Raji (cell line): ENCODE measurements around the gene DTX3L.

Experiments
- POLR2A ChIP-seq: IDR thresholded peaks from 2 replicates; pipeline ENCODE4 v1.6.1; 2011; ENCODE audit warnings: low read depth, low read length, control low read depth; ENCODE audit not compliant: insufficient read depth

DTX3L gene

DNA sequence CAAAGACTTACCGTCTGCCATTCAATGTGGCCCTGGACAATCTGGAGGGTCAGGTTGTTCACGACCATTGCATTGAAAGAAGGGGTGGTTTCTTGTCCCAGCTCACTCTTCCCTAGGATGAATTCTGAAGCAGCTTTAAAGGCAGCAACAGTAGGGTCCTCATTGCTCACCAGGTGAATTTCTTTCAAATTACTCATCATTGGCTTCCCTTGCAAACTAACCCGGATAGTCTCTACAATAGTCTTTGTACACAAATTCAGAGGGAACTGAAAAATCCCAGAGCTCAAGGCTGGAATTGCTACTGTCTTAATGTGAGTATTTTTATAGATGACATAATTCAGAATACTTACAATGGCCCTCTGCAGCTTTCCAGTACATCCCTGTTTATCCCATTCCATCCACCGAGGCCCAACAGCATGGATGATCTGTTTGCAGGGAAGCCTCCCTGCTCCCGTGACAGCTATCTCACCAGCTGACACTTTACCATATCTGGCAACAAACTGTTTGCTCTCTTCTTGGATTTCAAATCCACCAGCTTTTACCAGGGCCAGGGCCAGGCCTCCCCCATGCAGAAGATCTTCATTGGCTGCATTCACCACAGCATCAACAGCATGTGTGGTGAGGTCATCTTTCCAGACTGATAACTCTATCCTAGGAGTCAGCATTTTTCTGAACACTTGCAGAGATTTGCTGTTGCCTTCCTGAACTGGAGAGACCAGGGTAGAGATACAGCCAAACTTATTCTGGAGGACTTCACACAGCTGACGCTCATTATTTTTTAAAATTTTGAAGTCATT lies 8.7 kb upstream of the DTX3L start:
- no peak for TF ChIP-seq POLR2A

DNA sequence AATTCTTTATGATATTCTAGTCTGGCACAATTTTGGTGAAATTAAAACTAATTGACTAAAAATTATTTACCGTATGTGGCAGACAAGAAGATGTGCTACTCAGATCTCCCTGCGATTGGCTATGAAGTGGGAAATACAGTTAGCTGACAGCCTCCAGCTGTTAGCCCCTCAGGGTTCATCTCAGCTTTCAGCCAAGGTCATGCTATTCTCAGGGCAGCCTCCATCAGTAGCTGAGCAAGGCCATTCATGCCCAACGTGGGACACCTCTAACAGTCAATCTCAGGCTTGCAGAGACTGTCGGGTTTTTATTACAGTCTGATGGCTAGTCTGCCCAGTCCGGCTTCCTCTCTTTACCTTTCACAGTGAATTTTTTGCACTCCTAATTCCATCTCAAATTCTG lies 6.8 kb upstream of the DTX3L start:
- no peak for TF ChIP-seq POLR2A

DNA sequence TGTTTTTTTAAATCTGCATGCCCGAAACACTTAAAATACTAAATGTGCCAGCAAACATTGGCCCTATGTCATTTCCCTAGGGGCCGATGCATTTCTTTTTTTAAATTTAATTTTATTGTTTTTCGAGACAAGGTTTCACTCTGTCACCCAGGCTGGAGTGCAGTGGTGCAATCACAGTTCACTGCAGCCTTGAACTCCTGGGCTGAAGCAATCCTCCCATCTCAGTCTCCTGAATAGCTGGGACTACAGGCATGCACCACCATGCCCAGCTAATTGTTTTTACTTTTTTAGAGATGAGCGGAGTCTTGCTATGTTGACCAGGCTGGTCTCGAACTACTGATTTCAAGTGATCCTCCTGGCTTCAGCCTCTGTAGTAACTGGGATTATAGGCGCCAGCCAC lies 5.5 kb upstream of the DTX3L start:
- no peak for TF ChIP-seq POLR2A

DNA sequence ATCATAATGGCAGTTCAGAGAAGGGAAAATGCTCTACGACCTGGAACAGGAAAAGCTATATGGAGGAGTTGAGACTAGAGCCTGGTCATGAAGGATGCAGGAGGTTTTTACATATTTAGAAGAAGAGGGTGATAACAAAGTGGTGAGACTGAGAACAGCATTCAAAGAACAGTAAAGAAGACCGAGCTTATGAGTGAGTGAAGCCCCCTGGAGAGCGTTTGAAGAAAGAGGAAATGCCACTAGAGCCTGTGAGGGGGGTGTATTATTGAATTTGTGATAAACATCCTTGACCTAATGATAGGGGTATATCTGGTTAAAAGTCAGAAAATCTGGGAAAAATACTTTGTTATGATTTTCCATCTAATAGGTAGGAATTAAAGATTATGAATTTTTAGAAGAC lies 4.2 kb upstream of the DTX3L start:
- TF ChIP-seq POLR2A = no peak

DNA sequence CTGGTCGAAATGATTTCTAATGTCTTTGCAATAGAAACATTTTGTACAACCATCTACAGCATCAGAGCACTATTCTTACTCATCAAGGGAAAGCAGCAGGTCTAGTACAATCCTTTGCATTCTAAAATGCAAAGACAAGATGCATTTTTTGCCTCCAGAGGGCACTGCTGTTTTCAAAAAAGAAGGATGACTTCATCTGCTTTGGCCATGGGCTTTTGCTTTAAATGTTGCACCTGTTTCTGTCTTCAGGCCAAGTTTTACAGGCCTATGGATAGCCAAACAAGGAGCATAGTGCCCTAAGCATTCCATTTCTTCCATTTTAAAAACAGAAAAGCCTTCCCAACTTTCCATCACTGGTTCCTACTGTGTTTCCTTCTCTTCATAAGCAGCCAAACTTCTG lies 3.5 kb upstream of the DTX3L start:
- TF ChIP-seq POLR2A = no peak

DNA sequence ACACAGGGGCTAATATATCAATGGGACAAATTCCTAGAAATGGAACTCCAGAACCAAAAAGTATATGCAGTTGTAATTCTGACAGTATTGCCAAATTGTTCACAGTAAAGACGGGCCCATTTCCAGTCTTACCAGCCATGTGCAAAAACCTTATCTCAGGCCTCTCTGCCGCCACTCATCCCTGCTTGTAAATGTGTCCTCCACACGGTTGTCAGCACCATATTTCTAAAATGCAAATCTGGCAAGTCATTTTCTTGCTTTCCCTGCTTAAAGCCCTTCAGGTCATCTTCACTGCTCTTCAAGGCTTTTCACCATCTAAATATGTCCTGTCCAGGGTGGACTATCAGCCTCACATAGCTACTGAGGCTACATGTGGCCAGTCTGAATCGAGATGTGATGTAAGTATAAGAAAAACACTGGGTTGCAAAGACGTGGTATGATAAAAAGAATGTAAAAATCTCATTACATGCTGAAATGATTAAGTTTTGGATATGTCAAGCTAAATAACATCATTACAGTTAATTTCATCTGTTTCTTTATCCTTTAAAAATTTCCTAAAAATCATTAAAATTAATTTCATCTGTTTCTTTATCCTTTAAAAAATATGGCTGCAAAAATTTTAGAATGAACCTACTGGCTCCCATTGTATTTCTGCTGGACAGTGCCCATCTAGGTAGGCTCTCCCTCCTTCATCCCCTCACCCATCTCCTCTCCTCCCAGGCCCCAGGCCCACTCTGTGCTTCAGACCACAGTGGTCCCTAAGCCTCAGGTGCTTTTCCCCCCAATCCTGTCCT lies 1.0 kb upstream of the DTX3L start:
- TF ChIP-seq POLR2A = no peak

DNA sequence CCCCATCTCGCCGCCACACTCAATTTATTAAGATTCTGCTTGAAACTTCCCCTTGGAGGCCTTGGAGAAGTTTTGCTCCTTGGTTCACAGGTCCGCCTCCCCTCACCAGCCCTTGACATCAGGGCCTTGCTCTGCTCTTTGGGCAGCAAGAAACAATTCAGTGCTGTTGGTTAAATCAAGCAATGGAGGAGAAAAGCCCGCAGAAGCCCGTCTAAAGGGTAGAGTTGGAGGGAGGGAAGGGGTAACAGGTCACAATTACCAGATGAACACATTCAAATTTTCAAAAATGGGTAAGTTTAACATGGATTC lies 467 bp upstream of the DTX3L start:
- no peak for TF ChIP-seq POLR2A

DNA sequence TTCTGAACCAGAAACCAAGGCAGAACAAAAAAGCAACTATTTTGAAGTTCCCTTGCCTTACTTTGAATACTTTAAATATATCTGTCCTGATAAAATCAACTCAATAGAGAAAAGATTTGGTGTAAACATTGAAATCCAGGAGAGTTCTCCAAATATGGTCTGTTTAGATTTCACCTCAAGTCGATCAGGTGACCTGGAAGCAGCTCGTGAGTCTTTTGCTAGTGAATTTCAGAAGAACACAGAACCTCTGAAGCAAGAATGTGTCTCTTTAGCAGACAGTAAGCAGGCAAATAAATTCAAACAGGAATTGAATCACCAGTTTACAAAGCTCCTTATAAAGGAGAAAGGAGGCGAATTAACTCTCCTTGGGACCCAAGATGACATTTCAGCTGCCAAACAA lies 4.6 kb downstream of the DTX3L start:
- TF ChIP-seq POLR2A = no peak

DNA sequence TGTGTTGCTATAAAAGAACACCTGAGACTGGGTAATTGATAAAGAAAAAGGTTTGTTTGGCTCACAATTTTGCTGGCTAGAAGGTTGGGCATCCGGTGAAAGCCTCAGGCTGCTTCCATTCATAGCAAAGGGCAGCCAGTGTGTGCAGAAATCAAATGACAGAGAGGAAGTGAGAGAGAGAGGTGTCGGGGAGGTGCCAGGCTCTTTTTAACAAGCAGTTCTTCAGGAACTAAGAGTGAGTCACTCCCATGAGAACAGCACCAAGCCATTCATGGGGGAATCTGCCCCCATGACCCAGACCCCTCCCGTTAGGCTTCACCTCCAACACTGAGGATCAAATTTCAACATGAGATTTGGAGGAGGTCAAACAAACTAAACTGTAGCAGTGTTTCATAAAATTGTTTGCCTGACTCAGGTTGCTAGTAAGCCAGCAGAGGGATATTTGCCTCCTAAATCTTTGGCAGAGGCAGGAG lies 8.8 kb downstream of the DTX3L start:
- TF ChIP-seq POLR2A = no peak

DNA sequence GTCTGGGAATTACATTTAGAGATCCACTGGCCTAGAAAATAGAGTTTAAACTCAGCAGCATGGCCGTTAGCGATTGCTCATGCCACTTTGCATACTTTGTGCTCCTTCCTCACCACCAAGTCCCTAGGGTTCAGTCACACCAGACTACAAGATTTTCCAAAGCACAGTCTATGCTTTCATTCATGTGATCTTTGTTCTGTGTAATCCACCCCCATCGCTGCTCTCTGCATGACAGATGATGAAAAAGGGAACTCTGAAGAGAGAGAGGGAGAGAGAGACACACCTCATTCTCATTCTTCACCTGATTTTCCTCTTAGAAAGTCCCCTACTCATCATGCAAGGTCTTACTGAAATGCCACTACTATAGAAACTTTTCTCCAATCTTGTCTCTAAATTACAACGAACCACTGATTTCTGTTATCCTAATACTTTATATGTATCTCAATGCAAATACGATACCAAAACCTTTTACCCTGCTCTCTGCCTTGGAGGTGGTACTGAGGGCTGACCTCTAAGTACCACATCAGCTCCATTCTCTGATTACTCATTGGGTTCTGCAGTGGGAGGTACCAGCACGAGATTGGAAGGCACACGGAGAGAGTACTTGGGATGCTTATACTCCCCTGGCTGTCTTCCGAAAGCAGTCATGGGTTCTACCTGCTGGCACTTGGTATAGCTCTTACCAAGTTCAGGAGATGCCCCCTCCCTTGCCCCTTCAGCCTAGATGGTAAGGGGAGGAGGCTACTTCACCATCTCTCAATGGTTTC lies 12.2 kb downstream of the DTX3L start:
- no peak; the same call in 1 of the 2 replicates for TF ChIP-seq POLR2A

DNA sequence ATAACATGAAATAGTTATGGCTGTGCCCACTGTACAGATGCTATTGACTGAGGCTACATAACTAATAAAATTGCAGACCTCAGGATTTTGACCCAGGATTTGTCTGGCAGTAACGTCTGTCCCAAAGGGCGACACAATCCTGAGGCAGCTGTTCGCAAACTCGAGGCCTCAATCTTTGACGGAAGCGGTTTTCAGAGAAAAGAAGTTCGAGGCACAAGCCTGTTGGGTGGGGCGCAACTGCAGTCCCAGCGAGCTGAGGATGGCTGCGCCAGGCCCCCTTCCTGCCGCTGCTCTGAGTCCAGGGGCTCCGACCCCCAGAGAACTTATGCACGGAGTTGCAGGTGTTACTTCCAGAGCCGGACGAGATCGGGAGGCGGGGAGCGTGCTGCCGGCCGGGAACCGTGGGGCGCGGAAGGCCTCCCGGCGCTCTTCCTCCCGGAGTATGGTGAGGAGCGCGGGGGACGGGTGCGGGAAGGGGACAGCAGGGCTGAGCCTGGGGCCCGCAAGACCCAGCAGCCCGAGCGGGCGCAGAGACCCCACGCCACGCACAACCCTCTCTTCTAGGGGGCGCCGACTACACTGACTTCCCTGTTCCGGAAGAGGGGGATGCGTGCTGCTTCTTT lies 13.4 kb downstream of the DTX3L start, which contains the start of gene PARP15:
Gene PARP15 (plus strand): TSS at position 242 of the 623 bp plus-strand sequence. CDS start 18 bp downstream, at position 260.
- 0 out of 2 replicates have a peak, but pooled peaks have one; percentile 22 for TF ChIP-seq POLR2A

DNA sequence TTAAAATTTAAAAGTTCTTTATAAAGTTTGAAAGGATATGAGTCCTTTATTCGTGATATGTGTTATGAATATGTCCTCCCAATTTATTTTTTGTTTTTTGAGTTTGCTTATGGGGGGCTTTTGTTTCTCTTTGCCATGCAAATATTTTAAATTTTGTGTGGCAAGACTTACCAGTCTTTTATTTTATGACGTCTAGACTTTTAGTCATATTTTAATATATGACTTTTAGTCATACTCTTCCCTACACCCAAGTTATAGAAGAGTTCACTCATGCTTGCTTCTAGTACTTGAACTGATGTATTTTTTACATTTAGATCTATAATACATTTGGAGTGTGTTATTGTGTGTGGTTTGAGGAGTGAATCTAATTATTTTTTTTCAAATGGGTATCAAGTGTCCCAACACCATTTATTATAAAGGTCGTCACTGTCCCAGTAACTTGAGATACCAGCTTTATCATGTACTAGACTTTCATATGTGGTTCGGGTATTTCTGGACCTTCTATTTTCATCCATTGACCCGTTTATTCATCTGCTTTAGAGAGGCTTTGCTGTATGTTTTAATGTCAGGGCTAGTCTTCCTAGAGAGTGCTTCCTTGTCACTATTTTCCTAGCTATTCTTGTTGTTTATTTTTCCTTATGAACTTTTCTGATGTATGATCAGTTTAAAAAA lies 14.1 kb downstream of the DTX3L start:
- no peak for TF ChIP-seq POLR2A

DNA sequence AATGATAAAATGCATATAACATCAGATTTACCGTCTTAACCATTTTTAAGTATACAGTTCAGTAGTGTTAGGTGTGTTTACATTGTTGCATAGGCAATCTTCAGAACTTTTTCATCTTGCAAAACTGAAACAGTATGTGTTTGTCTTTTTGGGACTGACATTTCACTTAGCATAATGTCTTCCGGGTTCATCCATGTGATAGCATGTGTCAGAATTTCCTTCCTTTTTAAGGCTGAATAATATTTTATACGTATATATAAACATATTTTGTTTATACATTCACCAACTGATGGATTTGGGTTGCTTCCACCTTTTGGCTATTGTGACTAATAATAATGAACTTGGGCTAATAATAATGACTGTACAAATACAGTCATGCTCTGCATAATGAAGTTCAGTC lies 16.3 kb downstream of the DTX3L start:
- no peak for TF ChIP-seq POLR2A

DNA sequence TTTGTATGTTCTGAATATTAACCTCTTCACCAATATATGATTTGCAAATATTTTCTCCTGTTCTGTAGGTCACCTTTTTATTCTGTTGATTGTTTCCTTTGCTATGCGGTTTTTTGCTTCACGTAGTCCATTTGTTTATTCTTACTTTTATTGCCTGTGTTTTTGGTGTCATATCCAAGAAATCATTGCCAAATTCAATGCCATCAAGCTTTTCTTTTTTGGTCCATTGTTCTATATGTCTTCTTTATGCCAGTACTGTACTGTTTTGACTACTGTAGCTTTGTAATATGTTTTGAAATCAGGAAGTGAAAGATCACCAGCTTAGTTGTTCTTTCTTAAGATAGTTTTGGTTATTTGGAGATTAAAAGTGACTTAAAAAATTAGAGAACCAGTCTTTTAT lies 17.5 kb downstream of the DTX3L start:
- TF ChIP-seq POLR2A = no peak
